ENCODE data around the gene RCVRN. TPM values are rescaled to one million over a fixed set of nuclear protein-coding genes. Genes with fewer than 3 reads are reported as not detected.

RCVRN gene
- total RNA-seq, 1 donor from 2014 or later: 0.38 TPM

DNA sequence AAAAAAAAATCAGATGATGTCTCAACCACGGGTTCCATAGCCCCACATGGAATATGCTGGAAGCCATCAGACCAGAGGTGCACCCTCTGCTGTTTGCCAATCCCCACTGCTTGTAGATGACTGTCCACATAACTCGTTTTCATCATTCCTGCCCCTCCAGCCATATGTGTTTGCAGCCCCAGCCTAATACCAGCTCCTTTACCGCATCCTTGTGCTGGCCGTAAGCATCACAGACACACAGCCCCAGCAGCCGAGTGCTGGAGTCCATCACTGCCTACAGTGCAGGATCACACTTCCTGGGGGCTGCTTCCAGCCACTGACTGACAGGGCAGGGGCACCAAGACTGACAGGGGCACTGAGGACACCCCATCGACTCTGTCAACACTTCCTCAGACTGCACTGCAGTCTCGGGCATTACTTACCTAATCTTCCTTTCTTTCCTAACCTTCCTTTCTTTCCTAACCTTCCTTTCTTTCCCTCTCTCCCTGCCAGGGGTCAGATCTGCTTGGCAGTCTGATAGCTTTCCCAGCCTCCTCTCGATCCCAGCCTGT, 5.0 kb downstream of the RCVRN start:
- ChIA-PET CTCF (no interaction called here), POLR2A (no interaction called here)
- H3K4me3 Mint-ChIP-seq: no peak overlapping the region
- H3K9me3 Mint-ChIP-seq: no peaks in the 10 kb centered on the region
- intact Hi-C loops (cut with micrococcal nuclease): no loop called here
- TF ChIP-seq CTCF (IDR thresholded peaks at IDR 0.05): no peak
- H3K27ac Mint-ChIP-seq: no peak overlapping the region
- ATAC-seq (ENCODE audit: low read depth): no peak
- no peak for DNase-seq
- peaks cover 20% of the 10 kb centered on the region for H3K27me3 Mint-ChIP-seq
- H3K4me1 Mint-ChIP-seq: no peaks in the 10 kb centered on the region
- H3K36me3 Mint-ChIP-seq (ENCODE audit: low read depth): no peaks in the 10 kb centered on the region

GRCh38 chr17:9899280-9900043, 5.6 kb downstream of the RCVRN start:
- POLR2A ChIA-PET: no interaction called here
- CTCF ChIA-PET: no interaction called here
- Mint-ChIP-seq H3K4me1 (no peaks in the 10 kb centered on the region), H3K4me3 (no peak overlapping the region), H3K36me3 (ENCODE audit: low read depth) (no peaks in the 10 kb centered on the region), H3K27ac (no peak overlapping the region), H3K9me3 (no peaks in the 10 kb centered on the region), H3K27me3 (peaks cover 24% of the 10 kb centered on the region)
- no peak for TF ChIP-seq CTCF (IDR thresholded peaks at IDR 0.05)
- intact Hi-C loops (cut with micrococcal nuclease): no loop called here
- DNase-seq (no peak), ATAC-seq (ENCODE audit: low read depth) (no peak)

- Mint-ChIP-seq H3K27me3 (peaks cover 24% of the 10 kb centered on the region), H3K36me3 (ENCODE audit: low read depth) (no peaks in the 10 kb centered on the region), H3K4me3 (no peak overlapping the region), H3K9me3 (no peaks in the 10 kb centered on the region), H3K4me1 (no peaks in the 10 kb centered on the region), H3K27ac (no peak overlapping the region)
- intact Hi-C loops (cut with micrococcal nuclease): no loop called here
- DNase-seq (no peak), ATAC-seq (ENCODE audit: low read depth) (no peak)
- ChIA-PET POLR2A (no interaction called here), CTCF (no interaction called here)
- TF ChIP-seq CTCF (IDR thresholded peaks at IDR 0.05): no peak
Observed at GRCh38 chr17:9898812-9899211, 6.3 kb downstream of the RCVRN start.

GRCh38 chr17:9897372-9897968, 7.6 kb downstream of the RCVRN start:
- TF ChIP-seq CTCF (IDR thresholded peaks at IDR 0.05): no peak
- DNase-seq (no peak), ATAC-seq (ENCODE audit: low read depth) (no peak)
- H3K36me3 Mint-ChIP-seq (ENCODE audit: low read depth): no peaks in the 10 kb centered on the region
- H3K9me3 Mint-ChIP-seq: no peaks in the 10 kb centered on the region
- no peaks in the 10 kb centered on the region for H3K4me1 Mint-ChIP-seq
- intact Hi-C loops (cut with micrococcal nuclease): no loop called here
- no peak overlapping the region for H3K4me3 Mint-ChIP-seq
- peaks cover 21% of the 10 kb centered on the region for H3K27me3 Mint-ChIP-seq
- H3K27ac Mint-ChIP-seq: no peak overlapping the region
- CTCF ChIA-PET: no interaction called here
- POLR2A ChIA-PET: no interaction called here

- Mint-ChIP-seq H3K4me3 (no peak overlapping the region), H3K27me3 (peaks cover 21% of the 10 kb centered on the region), H3K27ac (no peak overlapping the region), H3K9me3 (no peaks in the 10 kb centered on the region), H3K4me1 (no peaks in the 10 kb centered on the region), H3K36me3 (ENCODE audit: low read depth) (no peaks in the 10 kb centered on the region)
- intact Hi-C loops (cut with micrococcal nuclease): no loop called here
- DNase-seq: no peak
- POLR2A ChIA-PET: no interaction called here
- no peak for ATAC-seq (ENCODE audit: low read depth)
- CTCF ChIA-PET: no interaction called here
- no peak for TF ChIP-seq CTCF (IDR thresholded peaks at IDR 0.05)
Observed at GRCh38 chr17:9895923-9896322, 9.1 kb downstream of the RCVRN start.

All from activated B cell treated with CpG ODN at 0.5 μM for 24 hours (primary cell).